Gastrocnemius medialis (tissue), 4 donors: ENCODE data around the gene KIF22.

Experiments
- CTCF ChIP-seq, 5 experiments: fragments of 450-650 bp in 3 of 5; fragments of 200-600 bp in 2 of 5; sonication (generic) in 2 of 5; IDR thresholded peaks in 4 of 5; conservative IDR thresholded peaks in 1 of 5; 1 replicate in 4 of 5; 2 replicates in 1 of 5; pipeline ENCODE4 v1.5.1; 2016 to 2019; ENCODE audit warnings: antibody characterized with exemption in 5 of 5, mild to moderate bottlenecking in 3 of 5, moderate library complexity in 3 of 5
- POLR2A ChIP-seq, 2 donors: fragments of 450-650 bp; IDR thresholded peaks; one replicate each; pipeline ENCODE4 v1.6.1; 2017; ENCODE audit warnings: antibody characterized with exemption in 2 of 2, mild to moderate bottlenecking in 2 of 2, moderate library complexity in 2 of 2

GRCh38 chr16:29806641-29807425 is 16.3 kb downstream of the KIF22 start:
- TF ChIP-seq CTCF (IDR thresholded peaks at IDR 0.05 in 4 of 5, conservative IDR thresholded peaks at IDR 0.05 in 1 of 5) (no peak), POLR2A (IDR thresholded peaks at IDR 0.05) (no peak)
